ENCODE data around the gene ERC2. TPM values are rescaled to one million over a fixed set of nuclear protein-coding genes. Genes with fewer than 3 reads are reported as not detected.

Gene ERC2
- total RNA-seq, 1 donor from 2014 or later, result 33.5 TPM

GRCh38 chr3:55597641-55598040 lies 870.6 kb downstream of the ERC2 start:
- no peak for DNase-seq (ENCODE audit: low spot score)

DNA sequence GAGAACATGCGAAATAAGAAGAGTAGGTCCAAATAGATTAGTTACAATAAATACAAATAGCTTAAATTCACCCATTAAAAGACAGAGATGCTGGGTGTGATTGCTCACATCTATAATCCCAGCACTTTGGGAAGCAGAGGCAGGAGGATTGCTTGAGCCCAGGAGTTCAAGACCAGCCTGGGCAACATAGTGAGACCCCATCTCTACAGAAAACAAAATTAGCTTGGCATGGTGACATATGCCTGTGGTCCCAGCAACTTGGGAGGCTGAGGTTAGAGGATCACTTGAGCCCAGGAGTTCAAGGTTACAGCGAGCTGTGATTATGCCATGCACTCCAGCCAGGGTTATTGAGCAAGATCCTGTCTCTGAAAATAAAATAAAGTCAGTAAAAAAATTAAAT lies 872.1 kb downstream of the ERC2 start:
- DNase-seq (ENCODE audit: low spot score), result no peak

GRCh38 chr3:55595420-55595819 lies 872.8 kb downstream of the ERC2 start:
- DNase-seq (ENCODE audit: low spot score), result no peak

- peak; percentile 36 for DNase-seq (ENCODE audit: low spot score)
Observed at GRCh38 chr3:55592572-55592971, 875.7 kb downstream of the ERC2 start.

GRCh38 chr3:55591888-55592287 lies 876.4 kb downstream of the ERC2 start:
- DNase-seq (ENCODE audit: low spot score), result peak; percentile 66

- no peak for DNase-seq (ENCODE audit: low spot score)
Observed at GRCh38 chr3:55588146-55588765, 880.0 kb downstream of the ERC2 start.

- DNase-seq (ENCODE audit: low spot score), result no peak
Observed at GRCh38 chr3:55585856-55586255, 882.4 kb downstream of the ERC2 start.

GRCh38 chr3:55584716-55585368 lies 883.4 kb downstream of the ERC2 start:
- DNase-seq (ENCODE audit: low spot score), result peak; percentile 32

GRCh38 chr3:55584030-55584429 lies 884.2 kb downstream of the ERC2 start:
- DNase-seq (ENCODE audit: low spot score), result no peak

GRCh38 chr3:55583475-55583874 lies 884.8 kb downstream of the ERC2 start:
- DNase-seq (ENCODE audit: low spot score), result no peak

DNA sequence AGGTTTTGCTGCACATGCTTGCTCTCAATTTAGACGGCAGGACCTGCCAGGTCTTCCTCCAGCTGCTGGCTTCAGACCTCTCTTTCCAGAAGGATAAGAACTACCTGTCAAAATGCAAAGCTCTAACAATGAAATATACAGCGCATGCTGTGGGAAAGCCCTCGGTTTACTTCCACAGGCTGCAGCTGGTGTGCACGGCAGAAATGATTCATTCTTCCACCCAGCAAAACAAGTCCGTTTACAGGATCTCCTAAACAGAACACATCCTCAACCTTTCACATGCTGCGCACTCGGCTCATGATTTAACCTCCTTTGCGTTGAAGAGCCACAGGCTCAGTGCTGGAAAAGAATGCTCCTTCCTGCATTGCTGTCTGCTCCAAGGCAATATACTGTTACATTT lies 888.8 kb downstream of the ERC2 start:
- DNase-seq (ENCODE audit: low spot score), result peak; percentile 60

DNA sequence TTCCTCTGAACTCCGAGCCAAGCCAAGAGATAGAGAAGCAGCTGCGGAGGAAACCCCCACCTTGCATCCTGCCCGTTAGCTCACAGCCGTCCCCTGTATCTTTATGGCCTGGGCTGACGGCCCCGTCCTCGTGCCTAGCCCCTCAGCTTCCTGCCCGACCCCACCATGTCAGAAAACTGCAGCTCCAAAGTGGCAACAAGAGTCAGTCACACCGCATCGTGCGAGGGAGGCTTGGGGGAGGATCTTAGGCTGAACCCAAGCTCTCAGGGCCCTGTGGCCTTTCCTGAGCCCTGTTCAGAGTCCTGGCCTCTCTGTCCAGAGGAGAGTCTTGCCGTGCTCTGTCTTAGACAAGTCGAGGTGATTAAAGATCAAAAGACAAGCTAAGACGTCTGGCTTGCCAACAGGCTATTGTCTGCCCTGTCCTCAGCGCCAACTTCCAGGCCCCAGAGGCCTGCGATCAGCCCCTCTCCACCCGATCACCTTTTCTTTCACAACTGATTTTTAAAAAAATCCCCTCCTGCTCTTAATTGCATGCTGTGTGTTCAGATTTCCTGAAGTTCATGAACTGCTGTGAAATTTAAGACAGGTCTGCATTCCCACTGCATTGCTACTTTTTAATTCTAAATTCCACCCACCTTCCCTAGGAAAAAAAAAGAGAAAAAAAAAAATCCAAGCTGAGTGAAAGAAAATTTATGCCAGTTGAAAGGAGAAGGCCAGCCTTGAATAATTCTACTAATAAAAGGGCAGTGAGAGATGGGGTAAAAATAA lies 891.5 kb downstream of the ERC2 start:
- no peak for DNase-seq (ENCODE audit: low spot score)

- DNase-seq (ENCODE audit: low spot score), result no peak
Observed at GRCh38 chr3:55574671-55575070, 893.6 kb downstream of the ERC2 start.

GRCh38 chr3:55572816-55573215 lies 895.5 kb downstream of the ERC2 start:
- DNase-seq (ENCODE audit: low spot score), result no peak

DNA sequence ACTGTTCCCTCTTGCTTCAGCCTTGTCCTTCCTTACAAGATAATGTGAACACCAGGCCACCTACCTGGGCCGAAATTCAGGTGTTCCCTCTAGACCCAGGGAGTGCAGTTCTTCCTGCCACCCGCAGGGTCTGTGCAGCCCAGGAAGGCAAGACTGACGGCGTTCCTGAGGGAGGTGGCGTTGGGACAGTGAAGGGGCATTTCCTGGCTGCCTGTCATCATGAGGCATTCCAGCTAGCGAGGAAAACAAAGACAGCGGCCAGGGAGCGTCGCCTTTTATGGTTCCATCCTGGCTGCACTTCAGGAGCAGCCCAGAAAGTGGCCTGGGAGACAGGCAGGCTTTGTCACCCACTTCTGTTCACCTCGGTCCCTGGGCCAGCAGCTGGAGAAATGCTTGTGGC lies 896.4 kb downstream of the ERC2 start:
- peak; percentile 59 for DNase-seq (ENCODE audit: low spot score)

GRCh38 chr3:55571216-55571813 lies 897.0 kb downstream of the ERC2 start:
- no peak for DNase-seq (ENCODE audit: low spot score)

- DNase-seq (ENCODE audit: low spot score), result no peak
Observed at GRCh38 chr3:55570271-55570711, 898.0 kb downstream of the ERC2 start.

GRCh38 chr3:55569033-55569599 lies 899.2 kb downstream of the ERC2 start:
- peak; percentile 81 for DNase-seq (ENCODE audit: low spot score)

DNA sequence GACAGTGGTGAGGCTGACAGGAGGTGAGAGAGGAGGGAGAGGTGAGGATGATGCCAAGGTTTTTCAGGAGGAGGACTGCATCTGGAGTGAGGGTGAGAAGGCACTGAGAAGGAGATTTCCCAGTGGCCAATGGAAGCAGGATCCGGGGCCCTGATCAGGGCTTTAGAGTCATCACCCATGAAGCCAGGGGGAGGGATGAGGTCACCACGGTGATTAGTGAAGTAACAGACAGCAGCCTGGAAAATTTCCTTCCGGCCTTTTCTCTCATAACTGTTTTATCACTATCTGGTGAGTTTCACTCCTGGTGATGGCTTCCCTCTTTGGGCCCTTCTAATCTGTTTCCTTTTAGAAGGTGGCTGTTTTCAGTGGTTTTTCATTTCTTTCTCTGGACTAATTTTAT lies 900.7 kb downstream of the ERC2 start:
- DNase-seq (ENCODE audit: low spot score), result no peak

DNA sequence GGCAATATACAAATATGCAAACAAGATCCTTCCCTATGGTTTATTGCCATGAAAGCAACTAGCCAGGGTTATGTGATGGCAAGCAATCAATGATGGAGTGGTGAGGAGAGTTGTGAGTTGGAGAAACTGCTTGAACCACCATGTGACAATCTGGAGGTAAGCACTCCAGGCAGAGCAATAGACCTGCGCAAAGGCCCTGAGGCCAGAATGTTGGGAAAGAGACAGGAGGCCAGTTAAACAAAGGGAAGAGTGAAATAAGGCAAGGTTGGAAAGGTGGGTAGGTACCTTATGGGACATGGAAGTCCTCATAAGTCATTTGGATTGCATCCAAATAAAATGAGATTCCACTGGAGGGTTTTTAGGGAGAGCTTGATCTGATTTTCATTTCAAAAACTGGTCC lies 901.1 kb downstream of the ERC2 start:
- no peak for DNase-seq (ENCODE audit: low spot score)

DNA sequence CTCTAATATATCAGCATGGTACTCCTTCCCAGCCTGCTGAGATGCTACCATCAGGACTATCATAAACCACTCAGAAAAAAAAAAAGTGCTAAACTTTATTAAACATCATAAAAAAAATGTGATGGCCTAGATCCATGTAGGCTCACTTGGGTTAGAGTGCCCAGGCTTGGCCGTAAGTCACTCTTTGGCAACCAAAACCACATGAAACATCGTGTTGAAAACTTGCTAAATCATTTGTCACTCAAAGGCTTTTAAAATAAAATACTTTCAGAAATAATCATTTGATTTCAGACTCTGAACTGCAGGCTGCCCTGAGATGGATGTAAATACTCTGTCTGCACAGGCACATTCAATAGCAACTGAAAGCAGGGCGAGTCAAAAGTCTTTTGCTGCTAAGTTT lies 902.7 kb downstream of the ERC2 start:
- no peak for DNase-seq (ENCODE audit: low spot score)

DNA sequence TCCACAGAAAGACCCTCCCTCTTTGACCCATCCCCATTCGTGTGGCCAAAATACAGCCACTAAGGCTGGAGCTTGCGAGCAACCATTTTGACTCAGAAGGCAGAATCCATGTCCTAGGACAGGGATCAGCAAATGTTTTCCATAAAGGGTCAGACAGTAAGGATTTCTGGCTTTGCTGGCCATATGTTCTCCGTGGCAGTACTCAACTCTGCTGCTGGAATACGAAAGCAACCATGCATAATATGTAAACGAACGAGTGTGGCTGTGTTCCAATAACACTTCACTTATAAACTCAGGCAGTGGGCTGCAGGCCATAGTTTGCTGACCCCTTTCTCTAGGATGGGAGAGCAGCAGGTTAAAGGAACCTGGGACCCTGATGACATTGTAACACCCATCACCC lies 903.5 kb downstream of the ERC2 start:
- DNase-seq (ENCODE audit: low spot score), result no peak
